ENCODE results near the gene CIROP.

CIROP gene

GRCh38 chr14:23145794-23146350, 41.1 kb upstream of the CIROP start:
- Histone ChIP-seq H2BK12ac (ENCODE audit: low read length in 2 of 2) (no peak overlapping the region), H3K4ac (ENCODE audit: low read depth in 1 of 2, low read length in 2 of 2) (no peak overlapping the region), H3K9me3 (ENCODE audit: control insufficient read depth, low read length) (no peaks in the 10 kb centered on the region), H2BK5ac (ENCODE audit: low read depth, low read length, poor library complexity, severe bottlenecking) (no peak overlapping the region), H3K36me3 (ENCODE audit: control insufficient read depth in 1 of 2, insufficient read depth in 2 of 2, low read depth in 1 of 2, low read length in 2 of 2) (peaks cover 0 to 26% of the 10 kb centered on the region in 2 experiments), H3K4me2 (ENCODE audit: low read length, poor library complexity, severe bottlenecking) (no peak overlapping the region), H3K27ac (ENCODE audit: low read length, poor library complexity, severe bottlenecking) (no peak overlapping the region), H2AFZ (ENCODE audit: low read depth, low read length) (no peak overlapping the region), H4K8ac (ENCODE audit: low read length) (no peak overlapping the region), H3K18ac (ENCODE audit: low read depth in 1 of 2, low read length in 2 of 2) (no peak overlapping the region), H2AK5ac (ENCODE audit: low read length, severe bottlenecking) (no peak overlapping the region), H3K4me3 (ENCODE audit: insufficient read depth in 1 of 2, low read depth in 1 of 2, low read length in 2 of 2) (no peak overlapping the region), H3K4me1 (ENCODE audit: control insufficient read depth, insufficient read depth, low read depth, low read length) (no peaks in the 10 kb centered on the region), H2BK120ac (ENCODE audit: low read depth, low read length) (no peak overlapping the region), H4K91ac (ENCODE audit: low read length) (no peak overlapping the region), H3K14ac (ENCODE audit: low read length in 2 of 2) (no peak overlapping the region), H3K27me3 (ENCODE audit: control insufficient read depth in 1 of 2, insufficient read depth in 1 of 2, low read length in 2 of 2) (peaks cover 0 to 9% of the 10 kb centered on the region in 2 experiments), H3K23ac (ENCODE audit: low read length in 2 of 2) (no peak overlapping the region), H3K79me1 (replicated peaks; ENCODE audit: low read length, poor library complexity, severe bottlenecking) (no peaks in the 10 kb centered on the region), H2BK15ac (ENCODE audit: low read depth, poor library complexity, severe bottlenecking) (no peak overlapping the region), H3K9ac (ENCODE audit: low read length) (peak overlapping the region; percentile 46)
- peak; percentile 82 for DNase-seq
- whole genome bisulfite sequencing = 36% methylated on average over 3 of the region's 4 CpGs

DNA sequence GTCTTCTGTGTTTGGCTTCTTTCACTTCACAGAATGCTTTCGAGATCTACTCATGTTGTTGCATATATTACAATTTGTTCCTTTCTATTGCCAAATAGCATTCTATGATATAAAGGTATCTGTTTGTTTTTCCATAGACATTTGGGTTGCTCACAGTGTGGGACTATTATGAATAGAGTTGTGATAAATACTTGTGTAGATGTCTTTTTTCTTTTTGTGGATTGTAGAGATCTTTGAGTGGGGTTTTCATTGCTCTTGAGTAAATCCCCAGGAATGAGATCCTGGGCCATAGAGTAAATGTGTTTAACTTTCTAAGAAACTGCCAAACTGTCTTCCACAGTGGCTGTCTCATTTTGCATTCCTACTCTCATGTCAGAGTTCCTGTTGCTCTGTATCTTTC, 39.1 kb upstream of the CIROP start:
- H3K9ac ChIP-seq (ENCODE audit: low read length) = no peak overlapping the region
- no peaks in the 10 kb centered on the region for H3K4me1 ChIP-seq (ENCODE audit: control insufficient read depth, insufficient read depth, low read depth, low read length)
- no peak overlapping the region for H3K14ac ChIP-seq (ENCODE audit: low read length in 2 of 2)
- no peak overlapping the region for H2BK12ac ChIP-seq (ENCODE audit: low read length in 2 of 2)
- peaks cover 0 to 14% of the 10 kb centered on the region in 2 experiments for H3K27me3 ChIP-seq (ENCODE audit: control insufficient read depth in 1 of 2, insufficient read depth in 1 of 2, low read length in 2 of 2)
- no peak overlapping the region for H3K23ac ChIP-seq (ENCODE audit: low read length in 2 of 2)
- H3K4ac ChIP-seq (ENCODE audit: low read depth in 1 of 2, low read length in 2 of 2) = no peak overlapping the region
- no peak overlapping the region for H4K8ac ChIP-seq (ENCODE audit: low read length)
- no peak overlapping the region for H2AFZ ChIP-seq (ENCODE audit: low read depth, low read length)
- H2BK15ac ChIP-seq (ENCODE audit: low read depth, poor library complexity, severe bottlenecking) = no peak overlapping the region
- no peak overlapping the region for H3K18ac ChIP-seq (ENCODE audit: low read depth in 1 of 2, low read length in 2 of 2)
- H3K4me3 ChIP-seq (ENCODE audit: insufficient read depth in 1 of 2, low read depth in 1 of 2, low read length in 2 of 2) = no peak overlapping the region
- no peaks in the 10 kb centered on the region for H3K79me1 ChIP-seq (replicated peaks; ENCODE audit: low read length, poor library complexity, severe bottlenecking)
- no peak for DNase-seq
- no peak overlapping the region for H2BK5ac ChIP-seq (ENCODE audit: low read depth, low read length, poor library complexity, severe bottlenecking)
- no peaks in the 10 kb centered on the region for H3K9me3 ChIP-seq (ENCODE audit: control insufficient read depth, low read length)
- H4K91ac ChIP-seq (ENCODE audit: low read length) = no peak overlapping the region
- WGBS = no CpG with 5 or more reads among the region's 1 CpG
- peaks cover 0 to 39% of the 10 kb centered on the region in 2 experiments for H3K36me3 ChIP-seq (ENCODE audit: control insufficient read depth in 1 of 2, insufficient read depth in 2 of 2, low read depth in 1 of 2, low read length in 2 of 2)
- no peak overlapping the region for H3K27ac ChIP-seq (ENCODE audit: low read length, poor library complexity, severe bottlenecking)
- no peak overlapping the region for H2BK120ac ChIP-seq (ENCODE audit: low read depth, low read length)
- no peak overlapping the region for H3K4me2 ChIP-seq (ENCODE audit: low read length, poor library complexity, severe bottlenecking)
- no peak overlapping the region for H2AK5ac ChIP-seq (ENCODE audit: low read length, severe bottlenecking)

- H2AFZ ChIP-seq (ENCODE audit: low read depth, low read length) = no peak overlapping the region
- no peak overlapping the region for H2BK15ac ChIP-seq (ENCODE audit: low read depth, poor library complexity, severe bottlenecking)
- H2BK120ac ChIP-seq (ENCODE audit: low read depth, low read length) = no peak overlapping the region
- H3K36me3 ChIP-seq (ENCODE audit: control insufficient read depth in 1 of 2, insufficient read depth in 2 of 2, low read depth in 1 of 2, low read length in 2 of 2) = peaks cover 0 to 50% of the 10 kb centered on the region in 2 experiments
- no peak overlapping the region for H2BK12ac ChIP-seq (ENCODE audit: low read length in 2 of 2)
- H3K27ac ChIP-seq (ENCODE audit: low read length, poor library complexity, severe bottlenecking) = no peak overlapping the region
- WGBS = 95% methylated on average over 4 of the region's 4 CpGs
- H3K27me3 ChIP-seq (ENCODE audit: control insufficient read depth in 1 of 2, insufficient read depth in 1 of 2, low read length in 2 of 2) = peaks cover 0 to 14% of the 10 kb centered on the region in 2 experiments
- no peak overlapping the region for H3K23ac ChIP-seq (ENCODE audit: low read length in 2 of 2)
- no peak overlapping the region for H4K8ac ChIP-seq (ENCODE audit: low read length)
- no peak overlapping the region for H2BK5ac ChIP-seq (ENCODE audit: low read depth, low read length, poor library complexity, severe bottlenecking)
- no peak overlapping the region for H3K4ac ChIP-seq (ENCODE audit: low read depth in 1 of 2, low read length in 2 of 2)
- H3K4me2 ChIP-seq (ENCODE audit: low read length, poor library complexity, severe bottlenecking) = no peak overlapping the region
- no peak overlapping the region for H3K4me3 ChIP-seq (ENCODE audit: insufficient read depth in 1 of 2, low read depth in 1 of 2, low read length in 2 of 2)
- no peak overlapping the region for H3K14ac ChIP-seq (ENCODE audit: low read length in 2 of 2)
- no peaks in the 10 kb centered on the region for H3K79me1 ChIP-seq (replicated peaks; ENCODE audit: low read length, poor library complexity, severe bottlenecking)
- no peak overlapping the region for H2AK5ac ChIP-seq (ENCODE audit: low read length, severe bottlenecking)
- no peaks in the 10 kb centered on the region for H3K9me3 ChIP-seq (ENCODE audit: control insufficient read depth, low read length)
- H3K4me1 ChIP-seq (ENCODE audit: control insufficient read depth, insufficient read depth, low read depth, low read length) = no peaks in the 10 kb centered on the region
- H4K91ac ChIP-seq (ENCODE audit: low read length) = no peak overlapping the region
- no peak overlapping the region for H3K9ac ChIP-seq (ENCODE audit: low read length)
- no peak overlapping the region for H3K18ac ChIP-seq (ENCODE audit: low read depth in 1 of 2, low read length in 2 of 2)
- no peak for DNase-seq
Measured at GRCh38 chr14:23142826-23143225, 38.0 kb upstream of the CIROP start.

DNA sequence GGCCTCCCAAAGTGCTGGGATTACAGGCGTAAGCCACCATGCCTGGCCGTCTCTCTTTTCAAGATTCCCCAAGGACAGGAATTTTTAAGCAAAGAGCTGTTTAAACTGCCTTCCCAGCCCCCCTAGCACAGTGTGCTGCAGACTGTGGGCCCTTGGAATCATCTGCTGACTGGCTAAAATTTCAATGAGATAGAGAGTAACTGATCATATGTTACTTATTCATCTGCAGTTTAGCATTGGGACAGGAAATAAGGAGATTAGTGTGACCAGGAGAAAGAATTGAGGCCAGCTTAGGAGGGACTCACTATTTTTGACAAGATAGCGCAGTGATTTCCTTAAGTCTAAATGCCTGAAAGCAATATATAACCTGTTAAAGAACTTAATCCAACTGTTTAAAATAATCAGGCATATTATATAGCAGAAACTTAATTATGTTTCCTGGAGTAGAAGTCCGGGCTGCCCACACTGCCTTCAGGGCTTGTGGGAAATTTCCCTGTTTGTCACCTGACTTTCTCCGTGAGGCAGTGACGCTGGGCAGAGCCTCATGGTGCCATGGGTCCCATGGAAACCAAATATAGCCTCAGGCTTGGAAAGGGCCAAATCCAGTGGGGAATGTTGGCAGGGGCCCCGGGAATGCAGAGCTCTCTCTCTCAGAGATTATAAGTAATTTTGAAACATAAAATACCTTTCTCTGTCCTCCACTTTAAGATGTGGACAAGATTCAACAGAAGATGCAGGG, 37.1 kb upstream of the CIROP start:
- DNase-seq = peak; percentile 31
- Histone ChIP-seq H3K14ac (ENCODE audit: low read length in 2 of 2) (no peak overlapping the region), H2BK12ac (ENCODE audit: low read length in 2 of 2) (no peak overlapping the region), H2BK5ac (ENCODE audit: low read depth, low read length, poor library complexity, severe bottlenecking) (no peak overlapping the region), H3K23ac (ENCODE audit: low read length in 2 of 2) (no peak overlapping the region), H2AK5ac (ENCODE audit: low read length, severe bottlenecking) (no peak overlapping the region), H3K4me3 (ENCODE audit: insufficient read depth in 1 of 2, low read depth in 1 of 2, low read length in 2 of 2) (no peak overlapping the region), H3K4me2 (ENCODE audit: low read length, poor library complexity, severe bottlenecking) (no peak overlapping the region), H2BK15ac (ENCODE audit: low read depth, poor library complexity, severe bottlenecking) (no peak overlapping the region), H3K9ac (ENCODE audit: low read length) (peak overlapping the region; percentile 44), H3K9me3 (ENCODE audit: control insufficient read depth, low read length) (no peaks in the 10 kb centered on the region), H3K79me1 (replicated peaks; ENCODE audit: low read length, poor library complexity, severe bottlenecking) (no peaks in the 10 kb centered on the region), H2BK120ac (ENCODE audit: low read depth, low read length) (no peak overlapping the region), H3K27ac (ENCODE audit: low read length, poor library complexity, severe bottlenecking) (no peak overlapping the region), H3K4me1 (ENCODE audit: control insufficient read depth, insufficient read depth, low read depth, low read length) (no peaks in the 10 kb centered on the region), H2AFZ (ENCODE audit: low read depth, low read length) (no peak overlapping the region), H3K4ac (ENCODE audit: low read depth in 1 of 2, low read length in 2 of 2) (no peak overlapping the region), H4K91ac (ENCODE audit: low read length) (no peak overlapping the region), H3K18ac (ENCODE audit: low read depth in 1 of 2, low read length in 2 of 2) (no peak overlapping the region), H3K36me3 (ENCODE audit: control insufficient read depth in 1 of 2, insufficient read depth in 2 of 2, low read depth in 1 of 2, low read length in 2 of 2) (peaks cover 0 to 52% of the 10 kb centered on the region in 2 experiments), H4K8ac (ENCODE audit: low read length) (no peak overlapping the region), H3K27me3 (ENCODE audit: control insufficient read depth in 1 of 2, insufficient read depth in 1 of 2, low read length in 2 of 2) (peaks cover 0 to 14% of the 10 kb centered on the region in 2 experiments)
- 78% methylated on average over 5 of the region's 7 CpGs for WGBS
